GM10266 (cell line): ENCODE measurements around the gene NFYC.

Experiments used
- DNase-seq: peaks from one replicate; pipeline ENCODE4 v3.0.0; 2012; ENCODE audit errors: extremely low spot score
- TF ChIP-seq, protein P1 (sequence below): IDR thresholded peaks from 2 replicates; pipeline ENCODE4 v1.5.1; 2012; ENCODE audit warnings: mild to moderate bottlenecking, low read depth; ENCODE audit not compliant: control insufficient read depth, insufficient read depth; ENCODE audit errors: missing control alignments

NFYC gene

DNA sequence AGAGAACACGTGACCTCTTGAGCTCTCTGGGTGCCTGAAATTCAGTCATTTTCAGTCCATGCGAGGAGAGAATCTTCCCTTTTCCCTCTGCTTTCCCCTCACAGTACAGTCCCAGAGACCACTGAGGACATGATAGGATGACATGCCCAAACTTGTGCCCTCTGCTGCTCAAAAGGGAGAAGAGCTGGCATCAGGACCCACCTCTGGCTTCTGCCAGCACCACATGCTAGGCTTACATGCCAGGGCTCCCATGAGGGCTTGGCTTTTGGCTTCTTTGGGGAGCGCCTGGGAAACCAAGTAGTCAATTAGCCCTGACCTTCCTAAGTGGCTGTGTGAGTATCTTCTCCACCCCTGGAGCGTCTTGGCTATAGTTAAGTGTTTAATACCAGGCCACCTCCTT lies 78.3 kb downstream of the NFYC start:
- TF ChIP-seq, protein P1, sequence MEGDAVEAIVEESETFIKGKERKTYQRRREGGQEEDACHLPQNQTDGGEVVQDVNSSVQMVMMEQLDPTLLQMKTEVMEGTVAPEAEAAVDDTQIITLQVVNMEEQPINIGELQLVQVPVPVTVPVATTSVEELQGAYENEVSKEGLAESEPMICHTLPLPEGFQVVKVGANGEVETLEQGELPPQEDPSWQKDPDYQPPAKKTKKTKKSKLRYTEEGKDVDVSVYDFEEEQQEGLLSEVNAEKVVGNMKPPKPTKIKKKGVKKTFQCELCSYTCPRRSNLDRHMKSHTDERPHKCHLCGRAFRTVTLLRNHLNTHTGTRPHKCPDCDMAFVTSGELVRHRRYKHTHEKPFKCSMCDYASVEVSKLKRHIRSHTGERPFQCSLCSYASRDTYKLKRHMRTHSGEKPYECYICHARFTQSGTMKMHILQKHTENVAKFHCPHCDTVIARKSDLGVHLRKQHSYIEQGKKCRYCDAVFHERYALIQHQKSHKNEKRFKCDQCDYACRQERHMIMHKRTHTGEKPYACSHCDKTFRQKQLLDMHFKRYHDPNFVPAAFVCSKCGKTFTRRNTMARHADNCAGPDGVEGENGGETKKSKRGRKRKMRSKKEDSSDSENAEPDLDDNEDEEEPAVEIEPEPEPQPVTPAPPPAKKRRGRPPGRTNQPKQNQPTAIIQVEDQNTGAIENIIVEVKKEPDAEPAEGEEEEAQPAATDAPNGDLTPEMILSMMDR, result no peak
- DNase-seq, result no peak

DNA sequence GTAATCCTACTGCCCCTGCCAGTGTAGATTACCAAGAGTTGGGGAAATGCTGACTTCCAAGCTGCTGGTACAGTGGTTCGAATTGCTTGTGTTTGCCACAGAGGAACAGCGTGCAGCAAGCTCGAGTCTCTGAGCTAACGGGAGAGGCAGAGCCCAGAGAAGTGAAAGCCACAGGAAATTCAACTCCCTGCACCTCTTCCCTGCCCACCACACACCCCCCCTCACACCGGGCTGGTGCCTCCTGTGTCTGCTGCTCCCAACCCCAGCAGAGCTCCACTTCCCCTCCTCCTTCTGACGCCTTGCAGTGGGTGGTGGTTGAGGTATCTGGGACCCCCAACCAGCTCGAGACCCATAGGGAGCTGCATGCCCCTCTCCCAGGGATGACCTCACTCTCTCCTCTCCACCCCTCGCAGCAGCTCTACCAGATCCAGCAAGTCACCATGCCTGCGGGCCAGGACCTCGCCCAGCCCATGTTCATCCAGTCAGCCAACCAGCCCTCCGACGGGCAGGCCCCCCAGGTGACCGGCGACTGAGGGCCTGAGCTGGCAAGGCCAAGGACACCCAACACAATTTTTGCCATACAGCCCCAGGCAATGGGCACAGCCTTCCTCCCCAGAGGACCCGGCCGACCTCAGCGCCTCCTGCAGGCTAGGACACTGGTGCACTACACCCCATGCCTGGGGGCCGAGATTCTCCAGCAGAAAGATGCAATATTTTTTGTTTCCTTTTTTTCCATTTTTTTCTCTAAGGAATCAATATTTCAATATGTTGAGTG lies 79.0 kb downstream of the NFYC start:
- DNase-seq, result no peak
- TF ChIP-seq, protein P1, result no peak

DNA sequence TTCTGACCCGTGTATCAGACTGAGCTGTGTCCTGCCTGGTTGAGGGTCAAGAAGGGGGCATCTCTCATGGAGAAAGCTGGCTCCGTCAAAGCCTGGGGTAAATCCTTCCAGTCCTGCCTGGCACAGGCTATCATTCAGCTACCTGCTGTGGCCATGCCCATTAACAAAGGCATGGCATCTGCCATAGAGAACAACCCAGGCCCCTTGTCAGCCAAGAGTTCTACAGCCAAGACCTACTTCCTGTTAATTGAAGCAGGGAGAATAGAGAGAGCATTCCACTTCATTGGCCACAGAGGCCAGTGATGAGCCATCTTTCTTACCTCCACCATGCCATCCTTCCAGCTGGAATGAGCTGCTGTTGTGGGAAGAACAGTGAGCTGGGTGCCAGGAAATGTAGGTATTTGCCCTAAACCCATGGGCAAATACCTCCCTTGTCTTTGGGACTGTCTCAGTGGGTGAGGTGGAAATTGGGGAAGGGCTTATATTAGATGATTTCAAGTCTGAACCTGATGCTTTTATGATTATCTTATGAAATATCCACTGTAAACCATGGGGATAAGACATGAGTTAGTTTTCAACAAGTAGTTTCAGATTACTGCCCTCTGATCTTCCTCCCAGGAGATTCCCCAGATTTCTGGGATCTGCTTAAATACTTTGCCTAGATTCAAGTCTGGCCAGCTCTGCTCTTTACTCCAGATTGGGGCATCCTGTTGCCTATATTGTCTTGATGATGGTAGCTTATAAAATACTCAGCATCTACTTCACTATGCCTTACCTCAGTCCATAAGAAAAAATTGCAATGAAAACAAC lies 80.8 kb downstream of the NFYC start:
- DNase-seq, result no peak
- TF ChIP-seq, protein P1, result no peak

DNA sequence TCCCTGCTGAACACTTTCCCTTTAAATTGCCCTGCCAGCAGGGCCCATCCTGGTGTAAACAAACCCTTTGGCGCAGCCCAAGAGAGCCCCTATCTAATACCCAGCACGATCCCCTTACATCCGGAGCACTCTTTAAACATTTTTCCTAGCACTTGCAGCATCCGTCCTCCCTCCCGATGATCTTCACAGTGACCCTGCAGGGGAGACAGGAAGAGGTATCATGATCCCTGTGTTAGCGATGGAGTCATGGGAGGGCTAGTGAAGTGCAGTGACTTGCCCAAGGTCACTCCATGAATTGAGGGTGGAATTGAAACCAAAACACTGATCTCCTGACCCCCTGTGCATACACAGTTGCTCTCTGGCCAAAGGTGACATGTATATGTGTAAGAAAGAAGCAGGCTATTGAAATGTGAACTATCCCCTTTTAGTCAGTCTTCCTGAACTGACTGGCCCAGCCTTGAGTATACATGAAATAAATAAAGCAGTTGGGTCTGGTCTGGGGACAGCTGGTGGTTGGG lies 82.3 kb downstream of the NFYC start:
- DNase-seq, result no peak
- TF ChIP-seq, protein P1, result no peak

DNA sequence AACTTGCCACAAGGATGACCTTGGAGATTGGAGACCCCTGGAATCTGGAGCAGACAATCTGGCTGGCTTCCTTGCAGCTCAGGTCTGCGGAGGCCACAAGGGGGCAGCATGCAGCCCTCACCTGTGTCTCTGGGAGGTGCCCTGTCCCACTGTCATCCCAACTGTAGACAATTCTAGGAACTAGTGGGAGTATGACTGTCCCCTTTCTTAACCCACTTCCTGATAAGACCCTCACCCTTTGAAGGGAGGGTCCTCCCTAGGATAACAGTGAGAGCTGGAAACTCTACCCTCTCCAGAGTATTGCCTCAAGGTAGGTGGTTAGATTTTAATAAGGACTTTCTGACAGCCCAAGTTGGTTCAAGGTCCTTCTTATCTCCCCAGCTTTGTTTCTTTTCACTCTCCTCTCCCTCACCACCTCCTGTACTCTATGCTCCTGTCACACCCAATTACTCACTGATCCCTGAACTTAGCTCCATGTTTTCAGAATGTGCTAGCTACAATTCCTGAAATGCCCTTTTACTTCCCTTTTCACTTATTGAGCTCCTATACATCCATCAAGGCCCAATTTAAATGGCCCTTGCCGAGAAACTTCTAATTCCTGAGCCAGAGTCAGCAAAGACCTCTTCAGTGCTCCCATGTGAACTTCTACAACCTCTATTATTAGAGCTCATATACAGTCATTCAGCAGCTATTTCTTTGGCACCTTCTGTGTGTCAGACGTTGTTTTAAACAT lies 82.9 kb downstream of the NFYC start:
- TF ChIP-seq, protein P1, result peak; percentile 81
- DNase-seq, result peak; percentile 61

DNA sequence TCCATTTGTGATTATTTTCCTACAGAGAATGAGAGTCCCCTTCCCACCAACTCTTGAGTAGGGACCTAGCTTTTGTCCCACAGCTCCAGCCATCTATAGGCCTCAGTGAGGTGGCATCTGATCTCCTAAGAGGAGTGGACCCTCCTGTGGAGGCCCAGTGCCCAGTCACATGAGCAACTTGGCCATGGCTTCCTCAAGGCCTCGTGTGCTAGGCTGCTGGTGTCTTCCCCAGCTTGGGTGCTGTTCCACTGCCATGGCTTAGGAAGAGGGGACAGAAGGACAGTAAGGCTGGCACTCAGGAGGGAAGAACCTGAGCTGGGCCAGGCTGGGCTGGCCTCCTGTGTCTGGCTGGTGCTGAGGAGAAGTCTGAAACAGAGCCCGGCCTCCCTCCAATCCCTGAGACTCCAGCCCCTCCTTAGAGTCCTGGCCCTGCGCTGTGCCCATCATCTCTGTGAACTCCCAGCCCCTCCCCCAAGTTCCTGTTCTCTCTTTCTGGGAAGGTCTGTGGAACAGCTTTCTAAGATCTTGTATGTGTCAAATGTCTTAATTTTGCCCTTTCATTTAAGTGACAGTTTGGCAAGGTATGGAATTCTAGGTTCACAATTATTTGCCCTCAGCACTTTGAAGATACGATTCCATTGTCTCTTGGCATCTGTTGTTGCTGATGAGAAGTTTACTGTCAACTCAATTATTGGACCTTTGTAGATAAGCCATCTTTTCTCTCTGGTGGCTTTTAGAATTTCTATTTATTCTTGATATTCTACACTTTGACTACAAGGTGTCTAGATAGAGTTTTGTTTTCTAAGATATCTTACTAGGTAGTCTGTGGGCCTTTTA lies 85.0 kb downstream of the NFYC start:
- TF ChIP-seq, protein P1, result no peak
- DNase-seq, result no peak
